ENCODE results near the gene EIF4E2.

Gene EIF4E2, protein sequence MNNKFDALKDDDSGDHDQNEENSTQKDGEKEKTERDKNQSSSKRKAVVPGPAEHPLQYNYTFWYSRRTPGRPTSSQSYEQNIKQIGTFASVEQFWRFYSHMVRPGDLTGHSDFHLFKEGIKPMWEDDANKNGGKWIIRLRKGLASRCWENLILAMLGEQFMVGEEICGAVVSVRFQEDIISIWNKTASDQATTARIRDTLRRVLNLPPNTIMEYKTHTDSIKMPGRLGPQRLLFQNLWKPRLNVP

GRCh38 chr2:232550354-232551249 lies at the start of gene EIF4E2, which contains the start of gene TIGD1:
Gene EIF4E2, plus strand, starts transcription at chr2:232550689. Its CDS starts 36 bp downstream, at chr2:232550725.
Gene TIGD1, minus strand, starts transcription at chr2:232550557. Its CDS starts 675 bp downstream, at chr2:232549882.
- peak; percentile 97 for DNase-seq

- DNase-seq, result no peak
Observed at GRCh38 chr2:232501331-232501771, 49.1 kb upstream of the EIF4E2 start.

- DNase-seq, result no peak
Observed at GRCh38 chr2:232501794-232502390, 48.6 kb upstream of the EIF4E2 start.

DNA sequence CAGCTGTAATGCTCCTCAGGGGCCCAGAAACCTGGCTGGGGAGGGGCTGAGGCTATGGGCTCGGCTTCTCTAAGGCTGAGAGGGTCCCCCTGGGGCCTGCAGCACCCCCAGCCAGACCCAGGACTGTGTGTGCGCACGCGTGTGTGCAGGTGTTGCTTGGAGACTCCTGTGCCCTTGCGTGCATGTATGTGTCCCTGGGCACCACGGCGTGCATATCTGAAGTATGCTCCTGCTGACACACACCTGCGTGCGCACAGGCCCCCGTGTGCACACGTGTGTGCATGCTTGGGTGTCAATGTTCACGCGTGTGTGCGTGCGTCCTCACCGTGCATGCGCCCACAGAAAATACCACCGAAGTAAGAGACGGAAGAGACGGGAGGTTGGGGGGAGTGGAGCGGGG lies 48.0 kb upstream of the EIF4E2 start:
- DNase-seq, result no peak

GRCh38 chr2:232502911-232503808 lies 47.3 kb upstream of the EIF4E2 start:
- peak; percentile 58 for DNase-seq

GRCh38 chr2:232503809-232504323 lies 46.6 kb upstream of the EIF4E2 start:
- no peak for DNase-seq

DNA sequence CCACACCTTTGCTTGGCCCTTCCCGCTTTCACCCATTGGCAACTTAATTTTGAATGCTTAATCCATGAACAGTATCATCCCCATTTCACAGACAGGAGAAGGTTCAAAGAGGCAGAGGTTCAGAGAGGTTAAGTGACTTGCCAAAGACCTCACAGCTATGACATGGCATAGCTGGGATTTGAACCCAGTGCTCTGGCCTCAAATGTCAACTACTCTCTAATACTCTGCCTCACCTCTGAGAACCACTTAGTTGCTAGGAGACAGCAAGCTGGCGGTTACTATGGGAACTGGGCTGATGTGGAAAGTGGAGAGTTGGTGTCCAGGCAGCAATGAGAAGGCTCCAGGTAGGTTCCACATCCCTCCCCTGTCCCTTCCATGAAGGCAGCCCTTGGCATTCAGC lies 46.1 kb upstream of the EIF4E2 start:
- no peak for DNase-seq

- no peak for DNase-seq
Observed at GRCh38 chr2:232505856-232506255, 44.6 kb upstream of the EIF4E2 start.

- no peak for DNase-seq
Observed at GRCh38 chr2:232506709-232507108, 43.8 kb upstream of the EIF4E2 start.

- DNase-seq, result no peak
Observed at GRCh38 chr2:232508251-232508650, 42.2 kb upstream of the EIF4E2 start.

DNA sequence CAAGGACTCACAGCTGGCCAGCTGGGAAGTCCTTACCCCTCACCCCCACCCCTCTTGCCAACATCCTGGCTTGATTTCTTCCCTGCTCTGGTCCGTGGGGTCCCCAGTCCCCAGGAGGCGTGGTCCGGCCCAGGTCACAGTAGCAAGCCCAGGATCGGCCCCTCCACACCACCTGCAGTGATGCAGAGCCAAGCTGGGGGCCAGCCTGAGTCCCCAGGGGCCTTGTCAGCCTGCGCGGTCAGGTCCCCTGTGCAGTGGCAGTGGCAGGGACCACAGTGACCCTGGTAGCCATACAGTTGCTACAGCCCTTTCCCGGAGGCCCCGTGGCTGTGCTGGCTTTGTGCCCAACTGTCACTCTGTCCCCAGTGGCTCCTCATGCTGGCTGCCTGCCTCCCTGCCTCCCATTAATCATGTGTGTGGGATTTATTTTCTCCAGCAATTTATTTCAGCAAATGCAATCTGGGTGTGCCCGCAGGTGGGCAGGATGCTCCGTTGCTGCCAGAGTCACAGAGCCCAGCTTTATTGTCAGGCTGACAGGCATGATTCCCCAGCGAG lies 39.1 kb upstream of the EIF4E2 start:
- DNase-seq, result no peak

DNA sequence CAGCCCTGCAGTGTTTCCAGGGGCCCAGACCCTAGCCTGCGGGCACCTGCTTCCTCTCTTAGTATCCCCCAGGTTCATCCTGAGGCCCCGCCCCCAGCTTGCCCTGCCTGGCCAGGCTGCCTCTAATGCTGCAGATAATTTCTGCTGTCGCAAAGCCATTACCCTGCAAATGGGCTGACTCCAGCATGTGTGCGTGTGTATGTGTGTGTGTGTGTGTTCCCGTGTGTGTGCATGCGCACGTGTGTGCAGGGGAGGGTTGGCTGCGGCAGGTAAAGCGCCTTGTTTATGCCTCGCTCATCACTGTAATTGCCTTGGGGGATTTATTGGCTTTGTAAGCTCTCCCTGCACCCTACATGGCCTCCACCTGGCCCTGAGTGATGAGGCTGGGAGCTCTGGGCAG lies 37.9 kb upstream of the EIF4E2 start:
- no peak for DNase-seq

GRCh38 chr2:232513353-232513752 lies 37.1 kb upstream of the EIF4E2 start:
- DNase-seq, result no peak

DNA sequence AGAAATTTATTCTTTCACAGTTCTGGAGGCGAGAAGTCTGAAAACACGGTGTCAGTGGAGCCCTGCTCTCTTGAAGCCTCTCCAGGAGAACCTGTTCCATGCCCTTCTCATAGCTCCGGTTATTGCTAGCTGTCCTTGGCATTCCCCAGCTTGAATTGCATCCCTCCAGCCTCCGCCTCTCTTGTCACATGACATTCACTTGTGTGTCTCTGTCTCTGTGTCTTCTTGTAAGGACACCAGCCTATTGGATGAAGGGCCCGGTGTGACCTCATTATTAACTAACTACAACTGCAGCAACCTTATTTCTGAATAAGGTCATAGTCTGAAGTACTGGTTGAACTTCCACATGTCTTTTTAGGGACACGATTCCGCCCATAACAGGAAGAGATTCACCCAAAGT lies 34.9 kb upstream of the EIF4E2 start:
- no peak for DNase-seq

GRCh38 chr2:232516551-232516950 lies 33.9 kb upstream of the EIF4E2 start:
- DNase-seq, result no peak

- DNase-seq, result no peak
Observed at GRCh38 chr2:232518844-232519243, 31.6 kb upstream of the EIF4E2 start.

DNA sequence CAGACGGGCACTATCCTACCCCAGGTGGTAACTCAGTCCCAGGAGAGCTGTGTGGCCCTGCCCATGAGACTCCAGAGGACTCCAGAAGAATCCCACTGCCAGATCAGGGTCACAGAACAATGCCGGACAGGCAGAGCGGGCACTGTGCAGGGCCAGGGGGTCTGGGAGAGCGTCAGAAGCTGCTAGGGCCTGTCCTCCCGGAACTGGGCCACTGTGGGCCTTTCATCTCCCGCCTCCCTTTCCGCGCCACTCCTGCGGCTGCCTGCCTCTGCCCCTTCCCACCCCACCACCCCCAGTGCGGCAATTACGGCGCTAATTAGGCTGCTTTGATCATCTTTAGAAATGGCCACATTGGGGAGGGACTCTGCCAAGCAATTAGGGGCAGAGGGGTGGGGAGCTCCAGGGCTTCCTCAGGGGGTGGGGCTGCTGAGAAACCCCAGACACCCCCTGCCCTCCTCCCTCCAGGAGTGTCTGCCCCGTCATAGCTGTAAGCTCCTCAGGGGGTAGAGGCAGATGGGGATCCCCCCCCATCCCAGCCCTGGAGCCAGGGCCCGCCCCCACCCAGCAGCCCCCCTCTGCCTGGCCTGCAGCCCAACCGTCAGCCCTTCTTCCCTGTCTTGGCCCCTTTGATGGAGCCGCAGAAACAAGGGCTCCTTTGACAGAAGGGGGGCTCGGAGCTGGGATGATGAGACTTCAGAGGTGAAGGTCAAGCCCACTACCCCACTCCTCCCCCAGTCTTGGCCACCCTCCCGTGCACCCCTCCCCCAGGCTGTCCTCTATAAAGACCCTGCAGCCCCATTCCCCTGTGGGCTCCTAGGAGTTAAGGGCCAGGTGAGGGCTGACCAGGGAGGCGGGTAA lies 30.7 kb upstream of the EIF4E2 start, which contains the start of gene PRSS56:
Gene PRSS56 (plus strand): TSS at position 808 of the 858 bp plus-strand sequence. CDS start 211 bp downstream, outside the sequence.
- DNase-seq, result no peak

DNA sequence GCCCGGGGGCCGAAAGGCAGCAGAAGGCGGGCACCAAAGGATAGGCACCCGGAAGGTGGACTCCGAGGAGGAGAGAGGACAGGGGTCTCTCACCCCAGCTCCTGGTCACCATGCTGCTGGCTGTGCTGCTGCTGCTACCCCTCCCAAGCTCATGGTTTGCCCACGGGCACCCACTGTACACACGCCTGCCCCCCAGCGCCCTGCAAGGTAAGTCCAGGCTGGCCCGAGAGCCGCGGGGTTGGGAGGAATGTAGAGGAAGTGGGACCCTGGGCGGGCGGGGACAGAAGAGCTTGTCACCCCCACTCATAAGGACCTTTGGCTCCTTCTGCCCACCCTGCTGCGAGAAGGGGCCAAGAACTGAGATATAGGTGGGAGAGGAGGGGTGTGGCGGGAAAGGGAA lies 30.0 kb upstream of the EIF4E2 start:
- no peak for DNase-seq

GRCh38 chr2:232521098-232521497 lies 29.4 kb upstream of the EIF4E2 start:
- no peak for DNase-seq

DNA sequence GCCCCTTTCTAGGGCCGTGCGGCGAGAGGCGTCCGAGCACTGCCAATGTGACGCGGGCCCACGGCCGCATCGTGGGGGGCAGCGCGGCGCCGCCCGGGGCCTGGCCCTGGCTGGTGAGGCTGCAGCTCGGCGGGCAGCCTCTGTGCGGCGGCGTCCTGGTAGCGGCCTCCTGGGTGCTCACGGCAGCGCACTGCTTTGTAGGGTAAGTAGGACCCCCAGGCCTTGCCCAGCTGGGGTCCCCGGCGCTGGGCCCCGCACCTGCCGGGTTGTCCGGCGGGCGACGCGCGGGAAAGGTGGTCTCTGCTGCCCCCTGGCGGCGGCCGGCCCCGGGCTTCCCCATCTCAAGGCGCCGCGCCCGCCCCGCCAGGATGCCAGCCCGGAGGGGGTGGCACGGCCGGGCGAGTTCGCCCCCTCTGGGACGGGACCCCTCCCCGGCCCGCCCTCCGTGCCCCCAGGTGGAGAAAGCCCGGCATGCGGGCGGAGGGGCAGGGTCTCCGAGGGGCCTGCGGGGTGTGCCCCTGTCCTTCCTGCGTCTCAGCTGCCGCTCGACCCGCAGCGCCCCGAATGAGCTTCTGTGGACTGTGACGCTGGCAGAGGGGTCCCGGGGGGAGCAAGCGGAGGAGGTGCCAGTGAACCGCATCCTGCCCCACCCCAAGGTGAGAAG lies 28.4 kb upstream of the EIF4E2 start:
- peak; percentile 82 for DNase-seq

All from right forelimb (tissue), 1 donor.